Posterior cingulate gyrus (tissue), 11 donors: ENCODE data around the gene KRIT1.

Experiments
- DNase-seq, 10 donors: peaks; one replicate each; pipeline versions ENCODE4 v3.0.0 to v3.0.0-alpha.2; 2020 to 2021; ENCODE audit warnings: mixed read lengths in 3 of 10
- intact Hi-C: fragments of 100-400 bp; cut with DNase I; formaldehyde crosslinking; loops from one replicate; pipeline ENCODE4 v1.15.1; 2023

The KRIT1 gene

GRCh38 chr7:92161271-92161670 lies 84.4 kb downstream of the KRIT1 start:
- intact Hi-C loops: no loop called here
- no peak for DNase-seq

- intact Hi-C loops: no loop called here
- no peak for DNase-seq
Measured at GRCh38 chr7:92158660-92159575, 86.8 kb downstream of the KRIT1 start.

GRCh38 chr7:92156990-92157389 lies 88.7 kb downstream of the KRIT1 start:
- DNase-seq: no peak
- intact Hi-C loops: no loop called here

- no peak for DNase-seq
- intact Hi-C loops: no loop called here
Measured at GRCh38 chr7:92155108-92155739, 90.5 kb downstream of the KRIT1 start.

GRCh38 chr7:92150450-92151017 lies 95.2 kb downstream of the KRIT1 start:
- intact Hi-C loops: no loop called here
- DNase-seq: no peak

DNA sequence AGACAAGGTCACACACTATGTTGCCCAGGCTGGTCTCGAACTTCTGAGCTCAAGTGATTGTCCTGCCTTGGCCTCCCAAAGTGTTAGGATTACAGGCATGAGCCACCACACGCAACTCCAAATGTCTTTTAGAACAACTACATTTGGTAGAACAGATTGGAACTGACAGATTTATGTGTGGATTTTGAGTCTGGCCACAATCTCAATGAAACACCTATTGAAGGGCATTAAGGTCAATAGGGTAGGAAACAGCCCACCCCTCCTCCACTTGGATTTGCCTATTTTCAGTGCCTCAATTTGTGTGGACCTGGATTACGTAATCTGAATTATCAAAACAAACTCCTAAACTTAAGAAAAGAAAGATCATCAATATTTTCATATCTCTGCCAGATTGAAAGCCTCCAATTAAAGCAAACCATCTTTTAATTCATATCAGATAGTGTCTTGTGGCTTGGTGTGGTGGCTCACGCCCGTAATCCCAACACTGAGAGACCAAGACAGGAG lies 95.9 kb downstream of the KRIT1 start:
- intact Hi-C loops: no loop called here
- no peak for DNase-seq
